Stromal cell of bone marrow (primary cell): ENCODE data around the gene CLK4.
"Not testable (repeated sequence)": the region's sequence is repeated elsewhere in the genome, so short reads cannot be mapped to it uniquely, and the experiment has no call there.

Experiments
- DNase-seq: peaks from one replicate; pipeline ENCODE4 v3.0.0-alpha.2; 2012; ENCODE audit warnings: low read depth

CLK4 gene

DNA sequence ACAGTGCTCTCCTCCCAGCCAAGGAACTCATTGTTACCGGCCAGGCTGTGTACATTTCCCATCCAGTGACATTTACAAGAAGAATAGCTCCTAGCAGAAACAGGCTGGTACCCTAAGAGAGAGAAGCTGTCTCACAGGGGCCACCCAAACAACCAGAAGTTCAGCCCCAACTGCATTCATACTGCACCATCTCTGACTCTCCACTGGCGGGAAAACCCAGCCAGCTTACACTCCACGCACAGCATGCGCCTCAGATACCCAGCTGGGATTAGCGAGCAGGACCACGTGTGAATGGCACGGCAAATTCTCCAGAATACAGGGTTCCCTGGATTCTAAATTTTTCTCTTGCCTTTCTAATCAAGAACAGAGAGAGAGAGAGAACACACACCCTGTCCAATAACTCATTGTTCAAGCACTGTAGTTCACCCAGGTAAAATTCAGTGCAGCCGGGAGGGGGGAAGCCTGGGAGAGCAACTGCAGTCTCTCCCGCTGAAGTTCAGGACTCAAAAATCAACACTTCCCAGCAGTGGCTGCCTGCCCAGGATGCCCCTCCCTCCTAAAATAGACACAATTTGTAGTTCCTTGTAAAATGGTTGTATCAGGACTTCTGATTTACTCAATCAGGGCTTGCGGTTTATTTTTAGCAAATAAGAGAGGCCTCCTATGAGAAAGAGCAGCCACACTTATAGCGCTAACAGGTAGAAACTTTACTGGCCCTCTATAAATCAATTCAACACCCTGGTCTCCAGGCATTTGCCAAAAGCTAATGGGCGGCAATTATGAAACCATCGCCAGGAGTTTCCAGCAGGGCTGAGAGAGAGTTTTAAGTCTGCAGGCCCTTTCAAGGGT is 38.9 kb downstream of the CLK4 start:
- no peak for DNase-seq

DNA sequence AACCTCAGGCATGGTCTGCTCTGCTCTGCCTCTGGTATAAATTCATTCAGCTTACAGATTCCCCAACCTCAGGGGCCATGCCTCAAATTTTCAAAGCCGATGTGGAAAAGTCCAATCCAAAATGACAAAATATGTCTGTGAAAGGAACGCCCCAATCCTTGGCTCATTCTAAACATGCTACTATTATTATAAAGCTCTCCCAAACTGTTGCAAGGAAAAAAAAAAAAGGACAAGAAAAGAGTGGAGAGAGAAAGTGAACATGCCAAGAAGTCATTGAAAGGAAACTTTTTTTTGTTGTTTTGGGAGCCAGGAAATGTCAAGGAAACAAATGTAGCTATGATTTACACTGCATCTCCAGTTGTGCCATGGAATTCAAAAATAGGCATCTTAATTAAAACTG is 40.5 kb downstream of the CLK4 start:
- DNase-seq, result no peak

DNA sequence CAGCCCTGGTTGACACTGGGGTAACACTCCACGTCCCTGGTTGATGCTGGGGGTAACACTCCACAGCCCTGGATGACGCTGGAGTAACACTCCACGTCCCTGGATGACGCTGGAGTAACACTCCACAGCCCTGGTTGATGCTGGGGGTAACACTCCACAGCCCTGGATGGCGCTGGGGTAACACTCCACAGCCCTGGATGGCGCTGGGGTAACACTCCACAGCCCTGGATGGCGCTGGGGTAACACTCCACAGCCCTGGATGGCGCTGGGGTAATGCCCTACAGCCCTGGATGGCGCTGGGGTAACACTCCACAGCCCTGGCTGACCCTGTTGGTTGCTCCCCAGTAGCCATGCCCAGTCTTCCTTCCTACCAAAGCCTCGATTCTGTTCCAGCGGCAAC is 41.4 kb downstream of the CLK4 start:
- not testable (repeated sequence) for DNase-seq

DNA sequence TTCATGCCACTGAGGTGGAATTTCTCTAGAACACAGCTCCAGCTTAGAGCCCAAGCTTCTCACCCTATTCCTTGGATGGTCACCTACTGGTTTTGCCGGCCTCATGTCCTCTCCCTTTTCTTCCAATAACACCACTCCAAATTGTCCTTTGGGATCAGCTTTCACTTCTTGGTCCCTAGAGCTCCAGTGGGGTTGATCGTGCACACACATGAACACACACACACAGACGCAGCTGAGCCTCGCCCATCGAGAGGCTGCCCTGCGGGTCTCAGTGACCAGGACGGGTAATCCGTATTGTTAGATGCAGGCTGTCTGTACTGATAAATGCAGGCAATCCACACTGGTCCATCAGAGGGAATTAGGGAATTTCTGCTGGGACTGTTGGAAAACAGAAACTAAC is 43.6 kb downstream of the CLK4 start:
- DNase-seq, result no peak

DNA sequence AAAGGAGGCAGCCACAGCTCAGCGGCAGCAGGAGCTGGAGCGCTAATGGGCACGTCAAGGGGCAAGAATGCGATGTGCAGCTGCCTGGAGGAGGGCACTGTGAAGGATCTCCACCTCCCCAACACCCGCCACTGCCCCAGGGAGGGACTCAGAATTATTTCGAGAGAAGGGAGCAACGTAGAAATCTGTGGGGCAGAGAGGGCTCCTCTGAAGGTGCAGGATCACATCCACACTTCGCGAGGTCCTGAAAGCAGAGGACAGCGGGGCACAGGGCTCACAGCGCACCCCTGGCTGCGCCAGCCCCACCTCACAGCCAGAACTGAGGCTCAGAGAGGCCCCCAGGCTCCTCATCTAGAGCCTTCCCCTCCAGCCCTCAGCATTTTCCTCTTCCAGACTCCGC is 44.6 kb downstream of the CLK4 start:
- DNase-seq, result no peak

DNA sequence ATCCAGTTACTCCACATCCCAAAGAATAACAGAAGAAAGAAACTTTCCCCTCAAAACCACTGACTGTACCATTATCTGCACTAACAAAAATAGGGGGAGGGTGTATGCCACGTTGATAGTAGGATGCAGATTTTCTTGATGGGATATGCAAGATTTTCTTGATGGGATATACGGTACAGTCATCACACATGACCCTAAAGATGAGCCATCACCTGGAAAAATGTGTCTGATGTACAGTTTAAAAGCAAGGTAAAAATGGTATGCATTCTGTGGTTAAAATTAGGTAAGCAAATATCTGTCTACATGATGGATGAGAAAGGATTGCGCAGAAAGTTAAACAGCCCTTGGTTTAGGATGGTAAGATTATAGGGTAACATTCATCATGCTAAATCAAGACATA is 45.2 kb downstream of the CLK4 start:
- DNase-seq, result no peak

DNA sequence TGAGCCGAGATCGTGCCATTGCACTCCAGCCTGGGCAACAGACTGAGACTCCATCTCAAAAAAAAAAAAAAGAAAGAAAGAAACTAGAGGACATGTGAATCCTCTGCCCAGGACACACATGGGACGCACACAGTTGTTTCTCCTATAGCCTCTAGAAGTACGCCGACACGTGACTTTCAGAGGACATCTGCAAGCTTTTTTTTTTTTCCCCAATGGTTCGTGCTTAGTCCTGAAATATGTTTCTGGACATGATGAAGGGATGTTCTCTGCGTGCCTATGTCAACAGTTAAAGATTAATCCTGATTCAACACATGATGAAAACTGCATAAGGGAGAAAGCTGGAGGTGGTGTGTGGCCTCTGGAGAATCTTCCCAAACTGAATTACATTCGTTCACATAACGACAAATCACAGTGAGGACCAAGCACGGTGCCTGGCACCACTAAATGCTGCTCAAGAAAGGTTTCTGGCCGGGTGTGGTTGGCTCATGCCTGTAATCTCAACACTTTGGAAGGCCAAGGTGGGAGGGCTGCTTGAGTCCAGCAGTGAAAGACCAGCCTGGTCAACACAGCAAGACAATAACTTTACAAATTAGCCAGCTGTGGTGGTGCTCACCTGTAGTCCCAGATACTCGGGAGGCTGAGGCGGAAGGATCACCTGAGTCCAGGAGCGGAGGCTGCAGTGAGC is 46.4 kb downstream of the CLK4 start:
- DNase-seq, result no peak

GRCh38 chr5:178577944-178578343 is 48.9 kb downstream of the CLK4 start:
- DNase-seq, result no peak

DNA sequence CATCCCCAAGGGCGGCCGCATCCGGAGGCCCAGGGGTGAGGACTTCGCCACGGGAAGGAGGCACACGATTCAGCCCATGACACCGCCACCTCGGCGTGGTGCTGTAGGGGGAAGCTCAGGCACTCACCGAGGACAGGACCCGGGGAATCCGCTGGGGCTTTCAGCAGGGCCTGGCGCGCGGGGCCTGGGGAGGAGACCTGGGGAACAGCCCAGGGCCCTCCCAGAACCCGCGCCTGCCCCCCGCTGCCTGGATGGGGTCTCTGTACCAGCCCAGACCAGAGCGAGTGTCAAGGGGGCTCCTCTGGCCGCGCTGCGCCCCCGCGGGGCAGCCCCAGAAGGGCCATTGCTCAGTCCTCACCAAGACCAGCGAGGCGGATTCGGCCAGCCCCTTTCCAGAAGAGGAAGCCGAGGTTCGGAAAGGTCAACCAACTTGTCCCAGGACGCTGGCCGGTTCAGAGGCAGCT is 49.4 kb downstream of the CLK4 start:
- no peak for DNase-seq

DNA sequence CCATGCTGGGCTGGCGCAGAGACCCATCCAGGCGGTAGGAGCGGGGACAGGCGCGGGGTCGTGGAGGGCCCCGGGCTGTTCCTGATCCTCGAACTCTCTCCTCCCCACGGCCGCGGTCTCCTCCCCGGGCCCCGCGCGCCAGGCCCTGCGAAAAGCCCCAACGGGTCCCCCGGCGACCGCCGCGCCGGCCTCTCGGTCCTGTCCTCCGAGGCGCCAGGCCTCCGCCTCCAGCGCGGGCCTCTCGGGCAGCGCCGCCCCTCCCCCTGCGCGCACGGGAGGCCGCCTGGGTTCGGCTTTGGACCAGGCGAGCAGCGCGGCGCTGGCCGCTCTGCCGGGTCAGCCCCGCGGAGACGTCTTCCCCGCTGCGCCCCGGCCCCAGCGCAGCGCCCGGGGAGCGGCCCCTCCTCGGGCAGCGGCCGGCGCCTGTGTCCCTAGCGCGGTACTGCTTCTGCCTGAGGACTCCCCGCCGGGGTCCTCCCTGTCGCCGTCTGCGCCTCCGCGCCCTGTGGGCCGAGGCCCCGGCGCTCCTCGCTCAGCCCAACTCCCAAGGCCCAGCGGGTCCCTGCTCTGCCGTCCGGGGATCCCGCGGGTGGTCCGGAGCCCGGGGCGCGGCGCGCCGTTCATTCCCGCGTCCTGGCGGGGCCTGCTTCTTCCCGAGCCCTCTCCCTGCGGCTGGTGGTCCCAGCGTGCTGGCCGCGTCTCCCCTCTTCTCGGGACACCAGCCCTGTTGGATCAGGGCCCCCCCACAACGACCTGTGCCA is 50.1 kb downstream of the CLK4 start:
- no peak for DNase-seq

GRCh38 chr5:178573216-178573615 is 53.6 kb downstream of the CLK4 start:
- no peak for DNase-seq

DNA sequence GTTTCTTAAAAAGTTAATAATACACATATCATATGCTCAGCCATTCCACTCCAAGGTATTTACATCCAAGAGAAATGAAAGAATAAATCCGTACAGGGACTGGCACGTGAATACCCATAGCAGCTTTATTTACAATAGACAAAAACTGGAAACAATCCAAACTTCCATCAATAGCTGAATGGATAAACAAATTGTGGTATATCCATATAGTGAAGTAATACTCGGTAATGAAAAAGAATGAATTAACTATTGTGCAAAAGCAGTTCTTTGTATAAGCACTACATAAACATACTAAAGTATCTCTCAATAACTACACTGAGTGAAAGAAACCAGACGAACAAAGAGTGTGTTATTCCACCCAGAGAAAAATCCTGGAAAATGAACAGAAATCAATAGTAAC is 54.2 kb downstream of the CLK4 start:
- no peak for DNase-seq

GRCh38 chr5:178569485-178569884 is 57.4 kb downstream of the CLK4 start:
- no peak for DNase-seq

DNA sequence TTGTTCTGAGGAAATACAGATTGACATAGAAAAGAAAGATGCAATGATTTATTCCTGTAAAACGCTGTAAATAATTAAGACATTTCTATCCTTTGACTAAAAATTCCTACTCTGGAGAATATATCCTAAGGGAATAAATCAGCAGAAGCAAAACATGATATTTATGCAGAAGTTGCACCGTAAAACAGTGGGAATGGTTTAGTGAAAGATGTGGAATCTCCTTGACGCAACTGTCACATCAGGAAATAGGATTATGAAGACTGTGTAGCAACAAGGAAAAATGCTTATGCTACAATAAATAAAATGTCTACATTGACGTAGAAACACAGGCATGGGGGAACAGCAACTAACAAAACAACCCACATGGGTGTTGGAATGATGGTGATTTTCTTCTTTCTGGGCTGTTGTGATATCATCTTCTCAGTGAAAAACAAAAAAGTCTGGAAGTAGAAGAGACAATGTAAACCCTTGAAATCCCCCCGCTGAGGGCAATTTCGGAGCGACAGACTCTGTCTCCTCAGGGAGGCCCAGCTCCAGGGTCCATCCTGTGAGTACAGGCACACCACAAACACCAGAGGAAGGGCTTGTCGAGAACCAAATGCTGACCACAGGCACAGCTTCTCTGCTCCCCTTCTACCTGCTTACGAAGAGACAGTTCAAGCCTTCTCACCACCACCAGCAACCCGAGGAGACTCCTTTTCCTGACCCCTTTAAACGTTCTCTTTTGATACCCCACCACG is 61.9 kb downstream of the CLK4 start:
- DNase-seq, result no peak

DNA sequence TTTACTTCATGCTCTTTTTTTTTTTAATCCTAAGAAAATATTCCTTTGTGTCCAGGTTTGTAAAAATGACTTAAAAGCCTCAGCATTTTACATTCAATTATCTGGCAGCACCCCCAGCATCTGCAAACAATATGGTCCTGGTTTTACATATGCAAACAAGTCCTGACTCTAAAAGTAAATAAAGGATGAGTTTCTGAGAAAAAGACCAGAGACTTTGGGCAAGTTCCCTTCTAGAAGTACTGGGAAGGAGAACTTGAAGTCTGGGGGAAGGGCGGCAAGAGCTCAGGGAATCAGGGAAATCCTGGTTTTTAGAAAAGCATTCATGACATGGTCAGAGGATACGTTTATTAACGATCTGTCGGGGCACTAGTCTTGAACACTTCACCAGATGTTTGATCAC is 62.5 kb downstream of the CLK4 start:
- no peak for DNase-seq

DNA sequence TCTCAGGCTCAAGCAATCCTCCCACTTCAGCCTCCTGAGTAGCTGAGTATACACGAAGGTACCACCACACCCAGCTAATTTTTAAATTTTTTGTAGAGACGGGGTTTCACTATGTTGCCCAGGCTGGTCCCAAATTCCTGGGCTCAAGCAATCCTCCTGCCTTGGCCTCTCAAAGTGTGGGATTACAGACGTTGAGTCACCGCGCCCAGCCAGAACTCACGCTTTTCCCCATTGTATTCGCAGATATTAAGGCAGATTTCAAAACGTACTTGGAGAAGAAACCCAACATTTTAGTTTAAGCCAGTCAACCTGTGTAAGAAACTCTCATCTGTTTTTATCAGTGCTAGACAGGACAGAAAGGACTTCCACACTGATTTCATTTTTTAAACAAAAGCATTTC is 63.2 kb downstream of the CLK4 start:
- no peak for DNase-seq

DNA sequence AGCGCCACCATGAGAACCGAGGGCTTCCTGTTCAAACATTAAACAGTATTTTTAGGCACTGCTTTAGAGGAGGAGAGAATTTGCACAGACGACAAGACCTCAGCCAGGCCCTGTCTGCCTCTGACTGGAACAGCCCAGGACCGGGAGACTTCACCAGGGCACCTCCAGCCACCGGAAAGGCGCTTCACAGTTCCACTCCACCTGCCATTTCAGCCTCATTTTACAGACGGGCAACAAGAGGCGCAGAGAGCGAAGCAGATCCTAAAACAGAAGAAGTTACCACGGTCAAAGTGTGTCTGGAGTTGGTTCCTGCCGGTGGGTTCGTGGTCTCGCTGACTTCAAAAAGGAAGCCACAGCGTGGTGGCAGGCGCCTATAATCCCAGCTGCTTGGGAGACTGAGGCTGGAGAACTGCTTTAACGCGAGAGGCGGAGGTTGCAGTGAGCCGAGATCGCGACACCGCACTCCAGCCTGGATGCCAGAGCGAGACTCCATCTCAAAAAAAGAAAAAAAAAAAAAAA is 65.0 kb downstream of the CLK4 start:
- no peak for DNase-seq

DNA sequence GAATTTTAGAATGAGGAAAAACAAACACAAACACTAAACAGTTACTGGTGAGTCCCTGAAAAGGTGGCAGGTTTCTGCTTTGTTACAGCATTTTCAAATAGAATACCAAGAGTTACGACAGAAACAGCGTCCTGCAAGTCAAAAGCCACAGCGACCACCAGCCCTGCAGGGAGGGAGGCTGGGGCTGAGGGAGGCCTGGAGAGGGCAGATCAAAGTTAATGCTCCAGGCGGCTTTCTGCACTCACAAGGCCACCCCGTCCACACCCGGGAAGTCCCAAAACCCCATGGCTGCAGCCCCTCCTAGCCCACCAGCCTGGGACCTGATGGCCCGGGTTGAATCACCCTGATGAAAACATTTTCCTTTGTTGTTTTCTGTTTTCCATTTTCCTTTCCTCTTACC is 65.9 kb downstream of the CLK4 start:
- DNase-seq, result no peak

- DNase-seq, result no peak
These were observed 69.4 kb downstream of the CLK4 start for GRCh38 chr5:178557416-178557815.

DNA sequence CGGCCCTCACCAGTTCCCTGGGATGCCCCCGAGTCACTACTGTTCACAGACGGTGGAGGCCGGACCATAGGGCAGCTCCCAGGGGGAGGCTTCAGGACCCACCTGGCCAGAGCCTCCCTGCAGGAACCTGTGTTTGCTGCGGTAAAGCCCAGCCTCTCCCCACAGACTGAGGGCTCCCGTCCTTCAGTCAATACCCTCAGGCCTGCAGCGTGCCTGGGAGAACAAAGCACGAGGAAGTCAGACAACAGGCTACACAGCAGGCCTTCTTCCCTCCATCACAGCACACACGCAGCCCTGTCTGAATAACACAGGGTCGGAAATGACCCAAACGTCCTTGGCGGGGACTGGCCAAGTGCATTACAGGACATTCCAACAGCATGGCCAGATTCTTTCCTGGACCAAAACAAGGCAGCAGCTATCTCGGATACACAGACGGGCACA is 71.1 kb downstream of the CLK4 start:
- DNase-seq, result no peak

DNA sequence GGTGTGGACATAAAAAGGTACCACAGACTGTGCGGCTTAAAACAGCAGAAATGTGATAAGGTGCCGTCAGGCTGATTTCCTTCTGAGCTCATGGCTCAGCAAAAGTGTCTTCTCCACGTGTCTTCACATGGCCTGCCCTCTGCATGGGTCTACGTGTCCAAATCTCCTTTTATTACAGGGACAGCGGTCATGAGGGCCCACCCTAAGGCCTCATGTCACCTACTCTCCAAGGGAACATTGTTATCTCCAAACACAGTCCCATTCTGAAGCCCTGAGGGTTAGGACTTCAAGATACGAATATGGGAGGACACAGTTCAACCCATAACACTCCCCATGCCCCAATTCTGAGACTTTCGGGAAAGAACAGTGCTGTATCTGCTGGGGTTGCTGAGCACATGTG is 71.8 kb downstream of the CLK4 start:
- DNase-seq, result no peak

DNA sequence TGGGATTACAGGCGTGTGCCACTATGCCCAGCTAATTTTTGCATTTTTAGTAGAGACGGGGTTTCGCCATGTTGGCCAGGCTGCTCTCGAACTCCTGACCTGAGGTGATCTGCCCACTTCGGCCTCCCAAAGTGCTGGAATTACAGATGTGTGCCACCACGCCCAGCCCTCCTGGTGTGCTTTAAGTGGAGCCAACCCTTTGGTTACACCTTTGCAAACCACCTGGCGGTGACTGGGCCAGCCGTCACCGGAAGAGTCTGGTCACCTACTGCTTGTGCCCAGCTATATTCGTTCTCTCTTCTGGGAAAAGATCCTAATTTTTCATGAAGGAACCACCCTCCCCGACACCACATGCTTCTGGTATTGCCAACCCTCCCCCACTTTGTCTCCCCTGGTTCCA is 72.5 kb downstream of the CLK4 start:
- no peak for DNase-seq
